ENCODE data around the gene SAMSN1. TPM values are rescaled to one million over a fixed set of nuclear protein-coding genes. Genes with fewer than 3 reads are reported as not detected.

The SAMSN1 gene
- total RNA-seq, 1 experiment from 2014 or later, result 0.44 TPM

DNA sequence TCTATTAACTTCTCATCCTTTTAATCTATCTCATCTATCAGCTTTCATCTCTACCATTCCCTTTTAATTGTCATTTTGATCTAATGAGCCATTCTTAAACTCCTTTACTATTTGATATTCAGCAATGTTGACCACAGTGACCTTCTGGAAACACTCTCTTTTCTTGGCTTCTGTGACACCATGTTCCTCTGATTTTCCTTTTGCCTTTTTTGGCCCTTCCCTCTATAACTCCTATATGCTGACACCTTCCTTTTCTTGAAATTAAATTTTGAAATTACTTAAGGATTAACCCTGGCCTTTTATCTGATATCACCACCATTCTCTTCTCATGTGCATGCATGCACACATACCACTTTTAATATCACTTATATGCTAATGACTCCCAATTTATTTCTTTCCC lies 41.2 kb upstream of the SAMSN1 start:
- intact Hi-C loops (cut with micrococcal nuclease; ENCODE audit: unreplicated experiment), result no loop called here
- in situ Hi-C loops (cut with HindIII; ENCODE audit: low pct_unique_long_range_greater_than_20kb, low sequenced_read_pairs), result no loop called here
- ChIA-PET POLR2A (no interaction called here), CTCF (no interaction called here)
- TF ChIP-seq SIN3A (IDR thresholded peaks at IDR 0.05; ENCODE audit: borderline replicate concordance, insufficient read depth, low read depth, low read length), result no peak
- TF ChIP-seq, protein P1, sequence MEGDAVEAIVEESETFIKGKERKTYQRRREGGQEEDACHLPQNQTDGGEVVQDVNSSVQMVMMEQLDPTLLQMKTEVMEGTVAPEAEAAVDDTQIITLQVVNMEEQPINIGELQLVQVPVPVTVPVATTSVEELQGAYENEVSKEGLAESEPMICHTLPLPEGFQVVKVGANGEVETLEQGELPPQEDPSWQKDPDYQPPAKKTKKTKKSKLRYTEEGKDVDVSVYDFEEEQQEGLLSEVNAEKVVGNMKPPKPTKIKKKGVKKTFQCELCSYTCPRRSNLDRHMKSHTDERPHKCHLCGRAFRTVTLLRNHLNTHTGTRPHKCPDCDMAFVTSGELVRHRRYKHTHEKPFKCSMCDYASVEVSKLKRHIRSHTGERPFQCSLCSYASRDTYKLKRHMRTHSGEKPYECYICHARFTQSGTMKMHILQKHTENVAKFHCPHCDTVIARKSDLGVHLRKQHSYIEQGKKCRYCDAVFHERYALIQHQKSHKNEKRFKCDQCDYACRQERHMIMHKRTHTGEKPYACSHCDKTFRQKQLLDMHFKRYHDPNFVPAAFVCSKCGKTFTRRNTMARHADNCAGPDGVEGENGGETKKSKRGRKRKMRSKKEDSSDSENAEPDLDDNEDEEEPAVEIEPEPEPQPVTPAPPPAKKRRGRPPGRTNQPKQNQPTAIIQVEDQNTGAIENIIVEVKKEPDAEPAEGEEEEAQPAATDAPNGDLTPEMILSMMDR (IDR thresholded peaks at IDR 0.05), result no peak
- TF ChIP-seq, protein P2, sequence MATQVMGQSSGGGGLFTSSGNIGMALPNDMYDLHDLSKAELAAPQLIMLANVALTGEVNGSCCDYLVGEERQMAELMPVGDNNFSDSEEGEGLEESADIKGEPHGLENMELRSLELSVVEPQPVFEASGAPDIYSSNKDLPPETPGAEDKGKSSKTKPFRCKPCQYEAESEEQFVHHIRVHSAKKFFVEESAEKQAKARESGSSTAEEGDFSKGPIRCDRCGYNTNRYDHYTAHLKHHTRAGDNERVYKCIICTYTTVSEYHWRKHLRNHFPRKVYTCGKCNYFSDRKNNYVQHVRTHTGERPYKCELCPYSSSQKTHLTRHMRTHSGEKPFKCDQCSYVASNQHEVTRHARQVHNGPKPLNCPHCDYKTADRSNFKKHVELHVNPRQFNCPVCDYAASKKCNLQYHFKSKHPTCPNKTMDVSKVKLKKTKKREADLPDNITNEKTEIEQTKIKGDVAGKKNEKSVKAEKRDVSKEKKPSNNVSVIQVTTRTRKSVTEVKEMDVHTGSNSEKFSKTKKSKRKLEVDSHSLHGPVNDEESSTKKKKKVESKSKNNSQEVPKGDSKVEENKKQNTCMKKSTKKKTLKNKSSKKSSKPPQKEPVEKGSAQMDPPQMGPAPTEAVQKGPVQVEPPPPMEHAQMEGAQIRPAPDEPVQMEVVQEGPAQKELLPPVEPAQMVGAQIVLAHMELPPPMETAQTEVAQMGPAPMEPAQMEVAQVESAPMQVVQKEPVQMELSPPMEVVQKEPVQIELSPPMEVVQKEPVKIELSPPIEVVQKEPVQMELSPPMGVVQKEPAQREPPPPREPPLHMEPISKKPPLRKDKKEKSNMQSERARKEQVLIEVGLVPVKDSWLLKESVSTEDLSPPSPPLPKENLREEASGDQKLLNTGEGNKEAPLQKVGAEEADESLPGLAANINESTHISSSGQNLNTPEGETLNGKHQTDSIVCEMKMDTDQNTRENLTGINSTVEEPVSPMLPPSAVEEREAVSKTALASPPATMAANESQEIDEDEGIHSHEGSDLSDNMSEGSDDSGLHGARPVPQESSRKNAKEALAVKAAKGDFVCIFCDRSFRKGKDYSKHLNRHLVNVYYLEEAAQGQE (IDR thresholded peaks at IDR 0.05; ENCODE audit: insufficient read depth in 1 of 2, low read depth in 2 of 2, low read length in 1 of 2), result no peak
- no peak for TF ChIP-seq TCF7L2 (IDR thresholded peaks at IDR 0.05; ENCODE audit: low read depth, low read length)
- no peak for TF ChIP-seq POLR2AphosphoS5 (IDR thresholded peaks at IDR 0.05; ENCODE audit: low read depth, low read length)
- BruUV-seq (replicated peaks), result no TSS peak
- no peak overlapping the region for H3K4me3 ChIP-seq (ENCODE audit: low read depth in 2 of 2, low read length in 2 of 2)
- no peaks in the 10 kb centered on the region for H3K36me3 ChIP-seq (ENCODE audit: control insufficient read depth, insufficient read depth, low read length)
- no peaks in the 10 kb centered on the region for H3K27me3 ChIP-seq (ENCODE audit: control insufficient read depth, insufficient read depth, low read length)
- ATAC-seq (no peak), DNase-seq (ENCODE audit: low read depth, low spot score) (no peak)
- H3K4me1 ChIP-seq (ENCODE audit: control insufficient read depth, insufficient read depth, low read length), result no peaks in the 10 kb centered on the region
- H3K27ac ChIP-seq (ENCODE audit: low read length), result no peak overlapping the region
- H3K9me3 ChIP-seq (ENCODE audit: control insufficient read depth, insufficient read depth, low read depth, low read length), result no peaks in the 10 kb centered on the region

DNA sequence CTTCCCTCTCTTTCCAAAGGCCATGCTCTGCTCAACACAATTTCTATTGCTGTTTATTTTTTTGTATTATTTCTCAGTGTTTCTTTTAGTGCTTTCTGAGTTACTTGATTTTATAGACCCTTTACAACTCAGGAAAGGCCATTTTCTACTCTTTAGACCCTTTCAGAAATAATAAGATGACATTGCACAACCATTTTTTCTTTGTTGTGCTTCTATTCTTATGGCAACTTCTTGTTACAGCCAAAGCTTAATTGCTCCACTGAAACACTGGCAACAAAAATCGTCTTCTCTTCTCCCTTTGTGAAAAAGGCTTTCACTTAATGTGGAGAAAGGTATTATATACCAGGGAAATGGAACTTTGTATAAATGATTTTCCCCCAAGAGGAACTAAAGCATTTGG lies 39.0 kb upstream of the SAMSN1 start:
- ATAC-seq, result no peak
- in situ Hi-C loops (cut with HindIII; ENCODE audit: low pct_unique_long_range_greater_than_20kb, low sequenced_read_pairs) (no loop called here), intact Hi-C loops (cut with micrococcal nuclease; ENCODE audit: unreplicated experiment) (no loop called here)
- Histone ChIP-seq H3K27ac (ENCODE audit: low read length) (no peak overlapping the region), H3K27me3 (ENCODE audit: control insufficient read depth, insufficient read depth, low read length) (no peaks in the 10 kb centered on the region), H3K9me3 (ENCODE audit: control insufficient read depth, insufficient read depth, low read depth, low read length) (no peaks in the 10 kb centered on the region), H3K4me3 (ENCODE audit: low read depth in 2 of 2, low read length in 2 of 2) (no peak overlapping the region), H3K4me1 (ENCODE audit: control insufficient read depth, insufficient read depth, low read length) (no peaks in the 10 kb centered on the region), H3K36me3 (ENCODE audit: control insufficient read depth, insufficient read depth, low read length) (no peaks in the 10 kb centered on the region)
- no TSS peak for BruUV-seq (replicated peaks)
- DNase-seq (ENCODE audit: low read depth, low spot score), result no peak
- TF ChIP-seq SIN3A (IDR thresholded peaks at IDR 0.05; ENCODE audit: borderline replicate concordance, insufficient read depth, low read depth, low read length) (no peak), POLR2AphosphoS5 (IDR thresholded peaks at IDR 0.05; ENCODE audit: low read depth, low read length) (no peak), TCF7L2 (IDR thresholded peaks at IDR 0.05; ENCODE audit: low read depth, low read length) (no peak)
- TF ChIP-seq, protein P2 (IDR thresholded peaks at IDR 0.05; ENCODE audit: insufficient read depth in 1 of 2, low read depth in 2 of 2, low read length in 1 of 2), result no peak
- TF ChIP-seq, protein P1 (IDR thresholded peaks at IDR 0.05), result no peak
- ChIA-PET CTCF (no interaction called here), POLR2A (no interaction called here)

Data from Panc1 (cell line).